ENCODE results near the gene DOCK4.

GRCh38 chr7:112162142-112162766 lies 43.9 kb downstream of the DOCK4 start:
- TF ChIP-seq ZSCAN29 (IDR thresholded peaks at IDR 0.05) (no peak), POLR2A (IDR thresholded peaks at IDR 0.05; ENCODE audit: low read depth, low read length) (no peak), YY1 (IDR thresholded peaks at IDR 0.05; ENCODE audit: low read depth, low read length) (no peak), MTA2 (IDR thresholded peaks at IDR 0.05; ENCODE audit: low read depth) (no peak), CTCF (IDR thresholded peaks at IDR 0.05 in 2 of 3, conservative IDR thresholded peaks at IDR 0.05 in 1 of 3; ENCODE audit: control insufficient read depth in 2 of 3, extremely low read depth in 1 of 3, insufficient read depth in 1 of 3, low read depth in 3 of 3, low read length in 3 of 3) (no peak), CREB1 (IDR thresholded peaks at IDR 0.05; ENCODE audit: low read depth) (no peak), IRF3 (IDR thresholded peaks at IDR 0.05) (no peak)
